H1 (cell line): ENCODE results near the gene ABCC2. TPM values are rescaled to one million over a fixed set of nuclear protein-coding genes. Genes with fewer than 3 reads are reported as not detected.

ENCODE experiments used
- NANOG ChIP-seq: IDR thresholded peaks from 2 replicates; pipeline ENCODE4 v1.6.1; 2011; ENCODE audit warnings: low read length, low read depth, mild to moderate bottlenecking, inconsistent platforms; ENCODE audit not compliant: insufficient read depth, poor library complexity, severe bottlenecking
- RBBP5 ChIP-seq: IDR thresholded peaks from 2 replicates; pipeline ENCODE4 v1.7.1; 2012; ENCODE audit warnings: low read depth, mild to moderate bottlenecking, inconsistent platforms, low read length, moderate library complexity, borderline replicate concordance
- SP2 ChIP-seq: IDR thresholded peaks from 2 replicates; pipeline ENCODE4 v1.6.1; 2012; ENCODE audit warnings: mild to moderate bottlenecking, low read length, inconsistent platforms
- polyA plus RNA-seq, 7 experiments: library from polyadenylated mRNA; depleted of rRNA in 3 of 7; stranded (reverse) in 5 of 7; unstranded in 2 of 7; fragments of >200 nt in 5 of 7; fragments of 200-250 nt in 2 of 7; gene quantifications; 1 replicate in 5 of 7; 2 replicates in 1 of 7; 4 replicates in 1 of 7; pipeline versions ENCODE4 v1.2.1 to v1.2.3, GENCODE V29; 2011 to 2013; ENCODE audit warnings: missing spikeins in 2 of 7, mixed read lengths in 2 of 7
- total RNA-seq: library from RNA; stranded (reverse); fragmentation: NEBNext Ultra II Directional; extraction: Animal tissue kit (Norgen Biotek cat#: 25700); gene quantifications from 2 replicates; pipeline ENCODE4 v1.2.1, GENCODE V29; 2021

ABCC2 gene
- total and polyA plus RNA-seq, 2 of the 8 experiments (the other 6 are each of a cell fraction or from before 2014, with no cell fraction given): 0.74 to 1.1 TPM

DNA sequence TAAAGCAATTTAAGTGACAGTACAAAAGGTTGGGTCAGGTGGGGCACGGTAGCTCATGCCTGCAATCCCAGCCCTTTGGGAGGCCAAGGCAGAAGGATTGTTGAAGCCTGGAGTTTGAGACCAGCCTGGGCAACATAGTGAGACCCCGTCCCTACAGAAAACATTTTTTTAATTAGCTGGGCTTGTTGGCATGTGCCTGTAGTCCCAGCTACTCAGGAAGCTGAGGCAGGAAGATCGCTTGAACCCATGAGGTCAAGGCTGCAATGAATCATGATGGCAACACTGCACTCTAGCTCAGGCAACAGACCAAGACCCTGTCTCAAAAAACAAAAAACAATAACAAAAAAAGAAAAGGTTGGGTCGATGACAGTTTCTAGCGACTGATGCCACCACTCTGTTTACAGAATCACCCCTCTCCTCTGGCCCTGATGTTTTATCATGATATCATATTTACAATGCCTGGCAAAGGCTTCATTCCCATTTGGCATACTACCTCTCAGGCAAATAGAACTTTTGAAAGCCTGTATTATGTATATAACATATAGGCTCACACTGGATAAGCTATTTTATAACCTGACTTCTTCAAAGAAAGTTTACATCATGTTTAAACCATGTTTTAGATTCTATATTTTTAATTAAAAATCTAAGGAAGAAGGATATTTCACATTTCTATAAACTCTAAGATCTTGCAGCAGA, 558 bp upstream of the ABCC2 start (continued):
- TF ChIP-seq SP2 (no peak), NANOG (no peak), RBBP5 (no peak)
